Fibroblast of lung (primary cell): ENCODE data around the gene IL20.

ENCODE experiments used
- EZH2 ChIP-seq: IDR thresholded peaks from 2 replicates; pipeline ENCODE4 v1.5.1; 2012; ENCODE audit warnings: low read length, control low read depth, mild to moderate bottlenecking; ENCODE audit errors: missing control alignments
- TF ChIP-seq, protein P1 (sequence below), 2 donors: IDR thresholded peaks in 1 of 2; conservative IDR thresholded peaks in 1 of 2; 1 replicate in 1 of 2; 2 replicates in 1 of 2; pipeline ENCODE4 v1.5.1; 2011 to 2012; ENCODE audit warnings: low read length in 2 of 2, control low read depth in 1 of 2, inconsistent platforms in 1 of 2, low read depth in 1 of 2, mild to moderate bottlenecking in 1 of 2

DNA sequence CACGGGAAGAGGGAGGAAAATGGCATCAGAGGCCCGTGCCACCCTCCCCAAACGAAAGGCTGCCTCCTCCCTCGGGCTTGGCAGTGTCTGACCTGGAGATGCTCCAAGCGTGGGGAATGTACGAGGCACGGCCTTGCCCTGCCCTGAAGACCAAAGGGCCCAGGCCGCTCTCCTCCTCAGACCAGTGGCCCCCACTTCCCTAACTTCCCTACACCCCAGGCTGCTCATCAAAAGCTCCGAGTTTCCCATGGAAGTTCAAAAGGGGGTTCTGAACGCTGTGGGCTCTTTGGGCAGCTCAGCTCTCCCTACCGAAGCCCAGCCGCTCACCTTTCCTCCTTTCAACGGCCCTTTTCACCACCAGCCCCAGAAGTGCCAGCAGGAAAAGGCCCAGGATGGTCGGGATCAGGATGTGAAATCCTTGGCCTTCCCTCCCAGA is 44.5 kb downstream of the IL20 start:
- TF ChIP-seq, protein P1, sequence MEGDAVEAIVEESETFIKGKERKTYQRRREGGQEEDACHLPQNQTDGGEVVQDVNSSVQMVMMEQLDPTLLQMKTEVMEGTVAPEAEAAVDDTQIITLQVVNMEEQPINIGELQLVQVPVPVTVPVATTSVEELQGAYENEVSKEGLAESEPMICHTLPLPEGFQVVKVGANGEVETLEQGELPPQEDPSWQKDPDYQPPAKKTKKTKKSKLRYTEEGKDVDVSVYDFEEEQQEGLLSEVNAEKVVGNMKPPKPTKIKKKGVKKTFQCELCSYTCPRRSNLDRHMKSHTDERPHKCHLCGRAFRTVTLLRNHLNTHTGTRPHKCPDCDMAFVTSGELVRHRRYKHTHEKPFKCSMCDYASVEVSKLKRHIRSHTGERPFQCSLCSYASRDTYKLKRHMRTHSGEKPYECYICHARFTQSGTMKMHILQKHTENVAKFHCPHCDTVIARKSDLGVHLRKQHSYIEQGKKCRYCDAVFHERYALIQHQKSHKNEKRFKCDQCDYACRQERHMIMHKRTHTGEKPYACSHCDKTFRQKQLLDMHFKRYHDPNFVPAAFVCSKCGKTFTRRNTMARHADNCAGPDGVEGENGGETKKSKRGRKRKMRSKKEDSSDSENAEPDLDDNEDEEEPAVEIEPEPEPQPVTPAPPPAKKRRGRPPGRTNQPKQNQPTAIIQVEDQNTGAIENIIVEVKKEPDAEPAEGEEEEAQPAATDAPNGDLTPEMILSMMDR (conservative IDR thresholded peaks at IDR 0.05 in 1 of 2, IDR thresholded peaks at IDR 0.05 in 1 of 2; ENCODE audit: low read depth in 1 of 2, low read length in 2 of 2) = no peak
- TF ChIP-seq EZH2 = no peak
